ENCODE measurements around the gene USP40.

DNA sequence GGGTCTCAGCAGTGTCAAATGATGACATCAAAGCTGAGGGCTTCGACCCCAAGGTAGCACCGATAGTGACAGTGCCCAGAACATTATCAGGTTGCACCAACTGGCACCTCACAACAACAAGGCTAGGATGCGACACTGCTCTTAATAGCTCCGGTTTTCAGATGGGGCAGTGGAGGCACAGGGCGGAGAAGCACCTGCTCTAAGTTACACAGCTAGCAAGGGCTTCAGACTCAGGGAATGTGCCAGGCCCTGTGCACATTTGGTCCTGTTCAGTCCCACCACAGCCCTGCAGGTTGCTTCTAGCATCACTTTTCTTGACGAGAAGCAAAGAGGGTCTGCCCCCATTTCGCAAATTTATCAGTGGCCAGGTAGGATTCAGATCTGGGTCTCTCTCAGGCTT lies 138.1 kb downstream of the USP40 start:
- no peak for TF ChIP-seq POLR2A (IDR thresholded peaks at IDR 0.05; ENCODE audit: control extremely low read depth in 1 of 2, low read depth in 2 of 2, low read length in 2 of 2)
- TF ChIP-seq, protein P1, sequence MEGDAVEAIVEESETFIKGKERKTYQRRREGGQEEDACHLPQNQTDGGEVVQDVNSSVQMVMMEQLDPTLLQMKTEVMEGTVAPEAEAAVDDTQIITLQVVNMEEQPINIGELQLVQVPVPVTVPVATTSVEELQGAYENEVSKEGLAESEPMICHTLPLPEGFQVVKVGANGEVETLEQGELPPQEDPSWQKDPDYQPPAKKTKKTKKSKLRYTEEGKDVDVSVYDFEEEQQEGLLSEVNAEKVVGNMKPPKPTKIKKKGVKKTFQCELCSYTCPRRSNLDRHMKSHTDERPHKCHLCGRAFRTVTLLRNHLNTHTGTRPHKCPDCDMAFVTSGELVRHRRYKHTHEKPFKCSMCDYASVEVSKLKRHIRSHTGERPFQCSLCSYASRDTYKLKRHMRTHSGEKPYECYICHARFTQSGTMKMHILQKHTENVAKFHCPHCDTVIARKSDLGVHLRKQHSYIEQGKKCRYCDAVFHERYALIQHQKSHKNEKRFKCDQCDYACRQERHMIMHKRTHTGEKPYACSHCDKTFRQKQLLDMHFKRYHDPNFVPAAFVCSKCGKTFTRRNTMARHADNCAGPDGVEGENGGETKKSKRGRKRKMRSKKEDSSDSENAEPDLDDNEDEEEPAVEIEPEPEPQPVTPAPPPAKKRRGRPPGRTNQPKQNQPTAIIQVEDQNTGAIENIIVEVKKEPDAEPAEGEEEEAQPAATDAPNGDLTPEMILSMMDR (IDR thresholded peaks at IDR 0.05; ENCODE audit: control extremely low read depth in 1 of 3, insufficient read depth in 1 of 3, low read depth in 1 of 3, low read length in 3 of 3): no peak
- TF ChIP-seq KDM1A (IDR thresholded peaks at IDR 0.05; ENCODE audit: borderline replicate concordance, low read length): no peak
- no peak for TF ChIP-seq ATF3 (IDR thresholded peaks at IDR 0.05; ENCODE audit: insufficient read depth, low read depth, low read length)
- no peak for TF ChIP-seq JUN (IDR thresholded peaks at IDR 0.05; ENCODE audit: low read depth, low read length)
- TF ChIP-seq CBX5 (IDR thresholded peaks at IDR 0.05; ENCODE audit: low read depth, low read length): no peak
- no peak for TF ChIP-seq SRF (IDR thresholded peaks at IDR 0.05; ENCODE audit: low read depth, low read length)
- TF ChIP-seq ZNF274 (IDR thresholded peaks at IDR 0.05; ENCODE audit: borderline replicate concordance, extremely low read depth, low read length): no peak
